ENCODE results near the gene RAB3D.

DNA sequence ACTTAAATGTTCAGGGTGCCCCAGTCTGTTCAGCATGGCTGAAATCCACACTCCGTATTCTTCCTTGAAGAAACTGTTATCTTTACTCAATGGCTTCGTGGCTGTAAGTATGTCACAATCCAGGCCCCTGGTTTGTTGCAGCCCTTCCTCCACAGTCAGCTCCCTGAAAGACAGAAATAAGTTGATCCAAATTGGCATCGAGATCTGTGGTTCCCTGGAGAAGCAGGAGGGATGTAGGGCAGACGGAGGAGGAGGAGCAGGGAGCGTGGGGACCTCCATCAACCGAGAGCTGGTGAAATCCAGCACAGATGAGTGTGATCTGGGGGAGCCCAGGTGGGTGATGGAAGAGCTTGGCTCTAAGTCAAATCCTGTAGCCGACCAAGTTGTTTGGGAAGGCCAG is 43.2 kb downstream of the RAB3D start:
- no peak for TF ChIP-seq TCF4 (CRISPR knock-in tag; IDR thresholded peaks at IDR 0.05; ENCODE audit: borderline replicate concordance)
- no peak for TF ChIP-seq ZFP3 (CRISPR knock-in tag; IDR thresholded peaks at IDR 0.05)
